ENCODE data around the gene RAB40C. TPM values are rescaled to one million over a fixed set of nuclear protein-coding genes. Genes with fewer than 3 reads are reported as not detected.

The RAB40C gene
- total RNA-seq, 6 donors from 2014 or later = 40.5 to 101 (median 61.5) TPM

- ATAC-seq (ENCODE audit: low FRiP score in 2 of 2) = no peak
- no peak overlapping the region for H3K4me3 ChIP-seq
- peaks cover 1 to 30% (median 14%) of the 10 kb centered on the region in 4 donors for H3K27me3 ChIP-seq
Observed at GRCh38 chr16:561413-561794, 28.5 kb upstream of the RAB40C start.

GRCh38 chr16:561957-562938 is 27.6 kb upstream of the RAB40C start:
- Histone ChIP-seq H3K36me3 (no peaks in the 10 kb centered on the region), H3K4me3 (no peak overlapping the region), H3K27me3 (peaks cover 1 to 30% (median 14%) of the 10 kb centered on the region in 4 donors), H3K9me3 (no peaks in the 10 kb centered on the region), H3K27ac (no peak overlapping the region), H3K4me1 (peaks cover 14 to 41% (median 18%) of the 10 kb centered on the region in 4 donors)
- no peak for DNase-seq
- ATAC-seq (ENCODE audit: low FRiP score in 2 of 2) = no peak
- TF ChIP-seq POLR2AphosphoS5 (IDR thresholded peaks at IDR 0.05) (no peak), POLR2A (IDR thresholded peaks at IDR 0.05) (no peak), EP300 (IDR thresholded peaks at IDR 0.05) (no peak), CTCF (IDR thresholded peaks at IDR 0.05) (no peak)
- 80 to 81% methylated on average over 22 to 42 of the region's 43 CpGs for WGBS, 2 donors

More at GRCh38 chr16:561413-561794, 28.5 kb upstream of the RAB40C start:
- H3K36me3 ChIP-seq = no peaks in the 10 kb centered on the region
- no peak for DNase-seq
- WGBS, 2 donors = 69% methylated on average over 11 of the region's 15 CpGs; no CpG with 5 or more reads in 1 of the 2 donors
- H3K4me1 ChIP-seq = peaks cover 7 to 32% (median 10%) of the 10 kb centered on the region in 4 donors
- TF ChIP-seq EP300 (IDR thresholded peaks at IDR 0.05) (no peak), POLR2A (IDR thresholded peaks at IDR 0.05) (no peak), CTCF (IDR thresholded peaks at IDR 0.05) (no peak), POLR2AphosphoS5 (IDR thresholded peaks at IDR 0.05) (no peak)
- no peaks in the 10 kb centered on the region for H3K9me3 ChIP-seq
- H3K27ac ChIP-seq = no peak overlapping the region

GRCh38 chr16:563072-563644 is 26.7 kb upstream of the RAB40C start:
- DNase-seq (no peak), ATAC-seq (ENCODE audit: low FRiP score in 2 of 2) (no peak)
- Histone ChIP-seq H3K4me1 (peaks cover 19 to 48% (median 25%) of the 10 kb centered on the region in 4 donors), H3K36me3 (no peaks in the 10 kb centered on the region), H3K27me3 (peaks cover 1 to 28% (median 14%) of the 10 kb centered on the region in 4 donors), H3K27ac (no peak overlapping the region), H3K4me3 (no peak overlapping the region), H3K9me3 (no peaks in the 10 kb centered on the region)
- TF ChIP-seq POLR2A (IDR thresholded peaks at IDR 0.05) (no peak), POLR2AphosphoS5 (IDR thresholded peaks at IDR 0.05) (no peak), EP300 (IDR thresholded peaks at IDR 0.05) (no peak), CTCF (IDR thresholded peaks at IDR 0.05) (no peak)
- 80 to 90% methylated on average over 26 to 28 of the region's 30 CpGs for WGBS, 2 donors

- TF ChIP-seq EP300 (IDR thresholded peaks at IDR 0.05) (no peak), POLR2A (IDR thresholded peaks at IDR 0.05) (no peak), CTCF (IDR thresholded peaks at IDR 0.05) (no peak), POLR2AphosphoS5 (IDR thresholded peaks at IDR 0.05) (no peak)
- Histone ChIP-seq H3K4me3 (no peak overlapping the region), H3K36me3 (no peaks in the 10 kb centered on the region), H3K27ac (no peak overlapping the region), H3K9me3 (no peaks in the 10 kb centered on the region), H3K4me1 (peaks cover 24 to 57% (median 36%) of the 10 kb centered on the region in 4 donors), H3K27me3 (peaks cover 0 to 17% (median 9%) of the 10 kb centered on the region in 4 donors)
- DNase-seq = no peak
- 76 to 93% methylated on average over 13 to 19 of the region's 42 CpGs for WGBS, 2 donors
- ATAC-seq (ENCODE audit: low FRiP score in 2 of 2) = no peak
Observed at GRCh38 chr16:564690-565418, 25.0 kb upstream of the RAB40C start.
